K562 (cell line): ENCODE measurements around the gene OPHN1. TPM values are rescaled to one million over a fixed set of nuclear protein-coding genes. Genes with fewer than 3 reads are reported as not detected.

ENCODE experiments used
- ATAC-seq: fragments of 200-7000 bp; cut with Tn5 transposase; 3 replicates; pipeline ENCODE4 v1.9.1; 2020; ENCODE audit warnings: moderate library complexity
- BruUV-seq: library from RNA; stranded (reverse); fragments of 400-500 nt; replicated peaks from 2 replicates; lab custom pipeline; 2021; lab: Mats Ljungman, UMichigan
- CTCF ChIA-PET: fragments of 300-600 bp; formaldehyde crosslinking; extraction: SDS; loops from one replicate; lab custom pipeline; 2021; ENCODE audit warnings: low intra/inter-chr PET ratio; lab: Yijun Ruan, JAX
- POLR2A ChIA-PET: fragments of 300-600, 350-650 bp; sonication (Branson Sonifier 250); formaldehyde crosslinking; extraction: SDS; loops from one replicate; lab custom pipeline; 2021; ENCODE audit warnings: antibody characterized with exemption, inconsistent platforms; lab: Yijun Ruan, JAX
- DNase-seq, 4 experiments: peaks; one replicate each; pipeline versions ENCODE4 v3.0.0 to v3.0.0-alpha.2; 2011 to 2018; ENCODE audit warnings: low spot score in 3 of 4, mixed read lengths in 3 of 4; ENCODE audit errors: extremely low read depth in 1 of 4
- FAIRE-seq: peaks from 2 replicates; lab custom pipeline; 2011; peaks lifted over from hg19 to GRCh38; lab: Jason Lieb, UNC
- H2AFZ ChIP-seq: 2 replicates; pipeline ENCODE4 v1.6.0; 2011; ENCODE audit warnings: low read depth, low read length, control low read depth, inconsistent platforms
- H3K27ac ChIP-seq: fragments of 200-600 bp; 3 replicates; pipeline ENCODE4 v1.8.0; 2011; ENCODE audit warnings: low read depth, mild to moderate bottlenecking, control low read depth, inconsistent platforms, low read length, moderate library complexity, mixed read lengths; ENCODE audit errors: extremely low read depth
- H3K27me3 ChIP-seq, 2 experiments: fragments of 300-600 bp in 1 of 2; 2 replicates in 1 of 2; 3 replicates in 1 of 2; pipeline versions ENCODE4 v1.6.0 to v1.8.0; 2011; ENCODE audit warnings: inconsistent platforms in 2 of 2, low read length in 2 of 2, mild to moderate bottlenecking in 1 of 2, mixed read lengths in 1 of 2, moderate library complexity in 1 of 2; ENCODE audit not compliant: control insufficient read depth in 2 of 2, insufficient read depth in 2 of 2
- H3K36me3 ChIP-seq: fragments of 300-600 bp; 3 replicates; pipeline ENCODE4 v1.8.0; 2011; ENCODE audit warnings: mild to moderate bottlenecking, low read length, inconsistent platforms; ENCODE audit not compliant: control insufficient read depth, insufficient read depth
- H3K4me1 ChIP-seq, 2 experiments: fragments of 200-600 bp in 1 of 2; replicated peaks in 1 of 2; 2 replicates in 1 of 2; 3 replicates in 1 of 2; pipeline versions ENCODE4 v1.5.1 to v1.8.0; 2011; ENCODE audit warnings: inconsistent platforms in 2 of 2, low read length in 2 of 2, mild to moderate bottlenecking in 1 of 2, mixed read lengths in 1 of 2, moderate library complexity in 1 of 2; ENCODE audit not compliant: control insufficient read depth in 2 of 2, insufficient read depth in 2 of 2
- H3K4me2 ChIP-seq: 2 replicates; pipeline ENCODE4 v1.6.1; 2011; ENCODE audit warnings: low read length, control low read depth, inconsistent platforms, mixed read lengths; ENCODE audit not compliant: insufficient read depth
- H3K4me3 ChIP-seq: fragments of 200-600 bp; sonication (generic), shearing (Covaris generic); 2 replicates; pipeline ENCODE4 v1.5.1; 2016; ENCODE audit warnings: control low read depth, inconsistent platforms
- H3K79me2 ChIP-seq: fragments of 200-600 bp; 3 replicates; pipeline ENCODE4 v1.8.0; 2011; ENCODE audit warnings: low read length, inconsistent platforms; ENCODE audit not compliant: control insufficient read depth, insufficient read depth
- H3K9ac ChIP-seq, 2 experiments: 2 replicates each; pipeline versions ENCODE4 v1.6.0 to v1.6.1; 2011; ENCODE audit warnings: low read depth in 2 of 2, low read length in 2 of 2, control low read depth in 1 of 2, inconsistent platforms in 1 of 2, mild to moderate bottlenecking in 1 of 2, mixed read lengths in 1 of 2; ENCODE audit not compliant: insufficient read depth in 1 of 2
- H3K9me1 ChIP-seq: one replicate; pipeline ENCODE4 v1.6.0; 2011; ENCODE audit warnings: inconsistent platforms, mild to moderate bottlenecking, low read length, moderate library complexity; ENCODE audit not compliant: control insufficient read depth, insufficient read depth
- H3K9me3 ChIP-seq: replicated peaks from 2 replicates; pipeline ENCODE4 v1.5.1; 2011; ENCODE audit warnings: low read depth, low read length, inconsistent platforms; ENCODE audit not compliant: control insufficient read depth, insufficient read depth
- H4K20me1 ChIP-seq: replicated peaks from 2 replicates; pipeline ENCODE4 v1.6.1; 2011; ENCODE audit warnings: low read length, inconsistent platforms, mixed read lengths; ENCODE audit not compliant: control insufficient read depth, insufficient read depth
- CTCF ChIP-seq, 3 experiments: IDR thresholded peaks in 2 of 3; conservative IDR thresholded peaks in 1 of 3; 2 replicates each; pipeline ENCODE4 v1.5.1; 2011 to 2012; ENCODE audit warnings: low read length in 3 of 3, mild to moderate bottlenecking in 3 of 3, control low read depth in 2 of 3, improper control_type of control experiment in 1 of 3, inconsistent platforms in 1 of 3, low read depth in 1 of 3, mixed read lengths in 1 of 3, moderate library complexity in 1 of 3; ENCODE audit not compliant: insufficient read depth in 2 of 3
- FOXJ2 ChIP-seq: fragments of 200-800 bp; sonication (Bioruptor generic); IDR thresholded peaks from 2 replicates; pipeline ENCODE4 v1.6.1; 2016; ENCODE audit warnings: missing genetic modification characterization, missing compliant biosample characterization
- MCM7 ChIP-seq, 2 experiments: fragments of 450-650 bp; IDR thresholded peaks; 2 replicates each; pipeline ENCODE4 v1.6.1; 2016 to 2018
- PYGO2 ChIP-seq: fragments of 450-650 bp; IDR thresholded peaks from 2 replicates; pipeline ENCODE4 v1.6.1; 2016; ENCODE audit warnings: mild to moderate bottlenecking, missing genetic modification characterization, moderate library complexity, missing compliant biosample characterization
- SAP30 ChIP-seq: fragments of 200-600 bp; sonication (generic); IDR thresholded peaks from 2 replicates; pipeline ENCODE4 v1.6.1; 2012; ENCODE audit warnings: borderline replicate concordance, low read depth, mild to moderate bottlenecking, moderate library complexity, low read length, control low read depth, inconsistent platforms; ENCODE audit not compliant: insufficient read depth, poor library complexity, severe bottlenecking
- STAT6 ChIP-seq: sonication (generic); formaldehyde crosslinking; IDR thresholded peaks from 2 replicates; pipeline ENCODE4 v1.8.1; 2023; ENCODE audit warnings: mild to moderate bottlenecking, missing genetic modification reagents
- THRB ChIP-seq: fragments of 450-650 bp; formaldehyde crosslinking; conservative IDR thresholded peaks from 2 replicates; pipeline ENCODE4 v1.4.0; 2022; ENCODE audit warnings: mild to moderate bottlenecking, missing genetic modification characterization
- ZC3H11A ChIP-seq: IDR thresholded peaks from 2 replicates; pipeline ENCODE4 v1.6.1; 2012; ENCODE audit warnings: low read depth, low read length, improper control_type of control experiment
- ZFP30 ChIP-seq: fragments of 250-450 bp; sonication (Bioruptor Pico); IDR thresholded peaks from 2 replicates; pipeline ENCODE4 v1.8.0; 2022; ENCODE audit warnings: moderate library complexity, mild to moderate bottlenecking, inconsistent platforms, borderline replicate concordance
- WGBS: fragments of 100-300 bp; shearing (Covaris generic); methylation state at CpG from one replicate; pipeline ENCODE4 v1.1.6; 2016; ENCODE audit warnings: low coverage, mixed read lengths; ENCODE audit not compliant: insufficient coverage; ENCODE audit errors: missing lambda C conversion rate; 5-methylcytosine and 5-hydroxymethylcytosine counted together
- in situ Hi-C: fragments of 300-500 bp; cut with MboI; formaldehyde crosslinking; loops from 4 replicates; pipeline ENCODE4 v1.15.0; 2018; ENCODE audit warnings: inconsistent platforms, mixed read lengths
- intact Hi-C: fragments of 100-400 bp; cut with micrococcal nuclease; formaldehyde crosslinking; loops from 2 replicates; pipeline ENCODE4 v1.14.2; 2022
- polyA plus RNA-seq, 8 experiments: library from polyadenylated mRNA; depleted of rRNA in 4 of 8; stranded (reverse) in 5 of 8; unstranded in 3 of 8; fragments of >200 nt; fragmentation: Nextera tagmentation in 2 of 8; fragmentation: Illumina TruSeq in 1 of 8; extraction: Ambion mirVana in 2 of 8; extraction: Trizol in 1 of 8; gene quantifications; 2 replicates each; pipeline versions ENCODE4 v1.2.1 to v1.2.3, GENCODE V29; 2011 to 2014; ENCODE audit warnings: inconsistent platforms in 1 of 8, missing spikeins in 1 of 8
- total RNA-seq, 7 experiments: library from RNA; depleted of rRNA in 6 of 7; stranded (reverse); fragments of >200 nt in 6 of 7; fragmentation: Illumina TruSeq in 2 of 7; extraction: Trizol in 2 of 7; gene quantifications; 2 replicates each; pipeline versions ENCODE4 v1.2.1 to v1.2.3, GENCODE V29; 2011 to 2021; ENCODE audit warnings: low replicate concordance in 1 of 7
- TF ChIP-seq, protein P1 (sequence below): fragments of 250-450 bp; sonication (Bioruptor Pico); IDR thresholded peaks from 2 replicates; pipeline ENCODE4 v1.5.0; 2021; ENCODE audit warnings: mild to moderate bottlenecking, moderate library complexity

OPHN1 gene
- total and polyA plus RNA-seq, 9 of the 15 experiments (the other 6 are each of a cell fraction or from before 2014, with no cell fraction given) = 0.28 to 1.8 (median 1.0) TPM

- TF ChIP-seq CTCF (IDR thresholded peaks at IDR 0.05 in 2 of 3, conservative IDR thresholded peaks at IDR 0.05 in 1 of 3; ENCODE audit: insufficient read depth in 2 of 3, low read depth in 1 of 3, low read length in 3 of 3) (no peak), MCM7 (IDR thresholded peaks at IDR 0.05) (no peak), STAT6 (CRISPR knock-in tag) (no peak)
These were observed 239.5 kb downstream of the OPHN1 start (continued) for GRCh38 chrX:68193786-68194185.

DNA sequence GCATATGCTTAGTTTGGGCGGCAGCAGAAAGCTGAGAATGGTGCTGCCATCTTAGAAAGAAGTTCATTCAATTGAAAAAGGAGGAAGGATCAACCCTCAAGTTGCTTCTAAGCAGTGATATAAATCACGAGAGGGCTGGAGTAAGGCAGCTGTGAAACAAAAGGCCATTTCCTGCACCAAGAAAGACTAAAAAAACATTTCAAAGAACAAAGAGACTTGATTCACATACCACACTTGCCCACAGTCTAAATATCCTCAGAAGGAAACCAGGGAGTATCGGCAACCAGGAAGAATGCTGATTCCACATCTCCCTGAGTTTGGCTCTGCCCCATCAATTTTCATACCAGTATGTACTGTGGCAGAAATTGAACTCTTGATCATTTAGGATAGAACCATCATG is 240.1 kb downstream of the OPHN1 start:
- ATAC-seq (no peak), FAIRE-seq (no peak), DNase-seq (no peak)
- no peaks in the 10 kb centered on the region for H3K9me1 ChIP-seq
- no peaks in the 10 kb centered on the region for H3K27me3 ChIP-seq
- POLR2A ChIA-PET = interaction anchor here (0.6 kb wide), 1 partner anchor 665 kb away, joined by 3 read pairs; no protein-coding TSS in a partner anchor
- no peaks in the 10 kb centered on the region for H3K79me2 ChIP-seq
- H3K4me2 ChIP-seq = no peak overlapping the region
- H4K20me1 ChIP-seq = no peaks in the 10 kb centered on the region
- H3K4me3 ChIP-seq = no peak overlapping the region
- H2AFZ ChIP-seq = no peak overlapping the region
- H3K9me3 ChIP-seq = no peaks in the 10 kb centered on the region
- CTCF ChIA-PET = no interaction called here
- intact Hi-C loops (loop anchor here (10.0 kb wide), 1 partner anchor 302 kb away; the partner anchor contains the start of gene YIPF6), in situ Hi-C loops (loop anchor here (10.0 to 25.0 kb wide), 3 partner anchors 532 to 1094 kb away; no protein-coding TSS in a partner anchor)
- WGBS = 21% methylated on average over 3 of the region's 3 CpGs
- no peak overlapping the region for H3K9ac ChIP-seq
- H3K27ac ChIP-seq = no peak overlapping the region
- no TSS peak for BruUV-seq
- H3K36me3 ChIP-seq = no peaks in the 10 kb centered on the region
- no peaks in the 10 kb centered on the region for H3K4me1 ChIP-seq
- TF ChIP-seq ZC3H11A (no peak), FOXJ2 (no peak), ZFP30 (CRISPR knock-in tag) (no peak), THRB (CRISPR knock-in tag) (no peak), SAP30 (no peak), PYGO2 (tag) (no peak)
- TF ChIP-seq, protein P1, sequence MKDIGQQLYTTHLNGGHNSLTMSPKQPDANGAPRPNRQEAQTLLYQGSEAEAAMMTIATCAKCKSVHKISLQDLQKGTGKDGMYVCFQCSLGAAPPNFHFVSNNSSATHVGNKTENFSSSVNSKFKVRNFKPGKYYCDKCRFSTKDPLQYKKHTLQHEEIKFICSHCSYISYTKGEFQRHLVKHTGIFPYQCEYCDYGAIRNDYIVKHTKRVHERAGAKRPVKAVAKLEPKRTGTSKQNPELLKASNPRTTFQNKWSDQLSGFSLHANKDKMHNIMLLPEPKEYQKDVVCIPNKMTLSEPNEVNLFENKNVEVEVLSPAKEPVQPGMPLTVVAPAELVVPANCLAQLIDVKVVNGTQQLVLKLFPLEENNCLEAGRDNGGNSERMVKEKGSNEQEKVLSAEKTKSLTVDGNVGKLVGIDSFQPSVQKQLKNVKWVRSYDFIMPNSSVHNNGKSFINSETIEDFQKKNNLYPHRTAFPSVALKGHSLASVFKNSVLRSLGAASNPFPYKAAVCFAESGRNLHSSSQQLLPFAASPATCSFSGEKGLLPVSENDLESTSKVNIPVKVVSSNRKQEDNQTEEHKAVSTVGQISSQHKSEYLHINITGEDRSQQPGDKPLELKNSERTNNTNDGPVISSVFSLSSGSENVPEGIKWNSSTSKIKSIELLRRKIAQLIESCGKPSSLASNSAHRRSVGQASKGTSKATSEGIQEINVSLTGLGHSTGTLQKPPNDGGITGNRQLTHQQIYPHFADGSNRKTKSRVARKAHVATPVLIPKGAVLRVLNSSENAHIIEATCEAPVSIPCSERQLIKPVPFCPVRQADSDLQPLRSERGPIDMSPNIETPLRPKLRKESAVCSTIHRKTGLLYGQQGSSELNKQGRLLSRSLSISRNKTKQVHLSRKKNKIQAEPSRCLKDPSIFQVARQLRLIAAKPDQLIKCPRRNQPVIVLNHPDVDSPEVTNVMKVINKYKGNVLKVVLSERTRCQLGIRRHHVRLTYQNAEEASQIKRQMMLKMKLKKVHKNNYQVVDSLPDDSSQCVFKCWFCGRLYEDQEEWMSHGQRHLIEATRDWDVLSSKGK (CRISPR knock-in tag) = no peak
